Measurements from ENCODE around the gene ZNF789. TPM values are rescaled to one million over a fixed set of nuclear protein-coding genes. Genes with fewer than 3 reads are reported as not detected.
"Not testable (repeated sequence)": the region's sequence is repeated elsewhere in the genome, so short reads cannot be mapped to it uniquely, and the experiment has no call there.

Gene ZNF789
- total RNA-seq, 8 experiments from 2014 or later: 6.1 to 26.3 (median 16.4) TPM

GRCh38 chr7:99499721-99500636 is 27.3 kb downstream of the ZNF789 start, which contains the start of gene ZNF394:
Gene ZNF394, minus strand, starts transcription at chr7:99500281. Its CDS starts 188 bp downstream, at chr7:99500093.
- Histone ChIP-seq H3K4me1 (replicated peaks in 1 of 2) (peaks cover 9 to 14% of the 10 kb centered on the region in 2 donors), H3K27ac (peak within 1 kb of the TSS; percentile 63 to 87), H3K4me3 (peak within 1 kb of the TSS; percentile 59 to 84 (median 76))
- peak; percentile 34 to 55 (median 42) for ATAC-seq (replicated peaks in 6 of 8)
- 0 to 9% (median 2%) methylated on average over 4 to 19 of the region's 68 CpGs; no CpG with 5 or more reads in 5 of the 10 experiments for WGBS, 10 experiments
- in situ Hi-C loops (cut with MboI; ENCODE audit: low pct_unique_long_range_greater_than_20kb in 2 of 9, low sequenced_read_pairs in 9 of 9, unreplicated experiment in 9 of 9): no loop called here

GRCh38 chr7:99500637-99501009 is 27.9 kb downstream of the ZNF789 start:
- peak overlapping the region; percentile 22 to 87 for H3K27ac ChIP-seq
- WGBS, 10 experiments: 46 to 82% (median 52%) methylated on average over 2 to 12 of the region's 16 CpGs; no CpG with 5 or more reads in 4 of the 10 experiments
- ATAC-seq (replicated peaks in 6 of 8): no peak
- in situ Hi-C loops (cut with MboI; ENCODE audit: low pct_unique_long_range_greater_than_20kb in 2 of 9, low sequenced_read_pairs in 9 of 9, unreplicated experiment in 9 of 9): no loop called here
- peaks cover 9 to 14% of the 10 kb centered on the region in 2 donors for H3K4me1 ChIP-seq (replicated peaks in 1 of 2)
- peak overlapping the region; percentile 59 to 84 (median 76) for H3K4me3 ChIP-seq

- H3K27ac ChIP-seq; in situ Hi-C loops (cut with MboI; ENCODE audit: low pct_unique_long_range_greater_than_20kb in 2 of 9, low sequenced_read_pairs in 9 of 9, unreplicated experiment in 9 of 9): not testable (repeated sequence)
Measured at GRCh38 chr7:99501236-99501635, 28.5 kb downstream of the ZNF789 start.

GRCh38 chr7:99504281-99504602 is 31.6 kb downstream of the ZNF789 start:
- peaks cover 0 to 18% of the 10 kb centered on the region in 2 donors for H3K4me1 ChIP-seq (replicated peaks in 1 of 2)
- H3K4me3 ChIP-seq: peak overlapping the region; percentile 63 to 95 (median 74)
- in situ Hi-C loops (cut with MboI; ENCODE audit: low pct_unique_long_range_greater_than_20kb in 2 of 9, low sequenced_read_pairs in 9 of 9, unreplicated experiment in 9 of 9): no loop called here
- peak in 6 of 8 experiments; percentile 86 to 90 (median 87) for ATAC-seq (replicated peaks in 6 of 8)
- 0% methylated on average over 6 to 10 of the region's 19 CpGs; no CpG with 5 or more reads in 8 of the 10 experiments for WGBS, 10 experiments
- peak overlapping the region; percentile 90 to 96 for H3K27ac ChIP-seq

More at GRCh38 chr7:99501236-99501635, 28.5 kb downstream of the ZNF789 start:
- not testable (repeated sequence) for ATAC-seq (replicated peaks in 6 of 8)
- Histone ChIP-seq H3K4me3 (peak overlapping the region in 1 of 5 donors; percentile 59), H3K4me1 (replicated peaks in 1 of 2) (peaks cover 14 to 15% of the 10 kb centered on the region in 2 donors)
- 87 to 100% (median 95%) methylated on average over 1 to 10 of the region's 12 CpGs; no CpG with 5 or more reads in 1 of the 10 experiments for WGBS, 10 experiments

GRCh38 chr7:99504603-99505323 is 32.1 kb downstream of the ZNF789 start, which contains the start of gene ZKSCAN5:
Gene ZKSCAN5, plus strand, starts transcription at chr7:99504662. Its CDS starts 1,383 bp downstream, at chr7:99506045.
- ATAC-seq (replicated peaks in 6 of 8): peak; percentile 77 to 86 (median 84)
- Histone ChIP-seq H3K27ac (peak within 1 kb of the TSS; percentile 90 to 96), H3K4me3 (peak within 1 kb of the TSS; percentile 63 to 95 (median 74)), H3K4me1 (replicated peaks in 1 of 2) (peaks cover 0 to 18% of the 10 kb centered on the region in 2 donors)
- WGBS, 10 experiments: 0 to 5% (median 1%) methylated on average over 1 to 11 of the region's 53 CpGs; no CpG with 5 or more reads in 6 of the 10 experiments
- in situ Hi-C loops (cut with MboI; ENCODE audit: low pct_unique_long_range_greater_than_20kb in 2 of 9, low sequenced_read_pairs in 9 of 9, unreplicated experiment in 9 of 9): no loop called here

- ATAC-seq (replicated peaks in 6 of 8): peak in 2 of 8 experiments; percentile 1
- in situ Hi-C loops (cut with MboI; ENCODE audit: low pct_unique_long_range_greater_than_20kb in 2 of 9, low sequenced_read_pairs in 9 of 9, unreplicated experiment in 9 of 9): no loop called here
- Histone ChIP-seq H3K27ac (peak overlapping the region; percentile 90 to 96), H3K4me1 (replicated peaks in 1 of 2) (peaks cover 0 to 18% of the 10 kb centered on the region in 2 donors), H3K4me3 (peak overlapping the region; percentile 63 to 95 (median 74))
- 0 to 40% (median 3%) methylated on average over 1 to 5 of the region's 11 CpGs; no CpG with 5 or more reads in 4 of the 10 experiments for WGBS, 10 experiments
Measured at GRCh38 chr7:99505324-99505662, 32.6 kb downstream of the ZNF789 start.

GRCh38 chr7:99514050-99514449 is 41.4 kb downstream of the ZNF789 start:
- Histone ChIP-seq H3K4me3 (no peak overlapping the region), H3K27ac (no peak overlapping the region), H3K4me1 (replicated peaks in 1 of 2) (no peaks in the 10 kb centered on the region)
- no peak for ATAC-seq (replicated peaks in 6 of 8)
- WGBS, 10 experiments: 80 to 100% (median 100%) methylated on average over 1 of the region's 1 CpG; no CpG with 5 or more reads in 3 of the 10 experiments
- in situ Hi-C loops (cut with MboI; ENCODE audit: low pct_unique_long_range_greater_than_20kb in 2 of 9, low sequenced_read_pairs in 9 of 9, unreplicated experiment in 9 of 9): no loop called here

- WGBS, 10 experiments: 79 to 100% (median 93%) methylated on average over 2 to 3 of the region's 3 CpGs
- Histone ChIP-seq H3K4me1 (replicated peaks in 1 of 2) (no peaks in the 10 kb centered on the region), H3K4me3 (no peak overlapping the region), H3K27ac (no peak overlapping the region)
- ATAC-seq (replicated peaks in 6 of 8): no peak
- in situ Hi-C loops (cut with MboI; ENCODE audit: low pct_unique_long_range_greater_than_20kb in 2 of 9, low sequenced_read_pairs in 9 of 9, unreplicated experiment in 9 of 9): no loop called here
Measured at GRCh38 chr7:99521399-99521798, 48.7 kb downstream of the ZNF789 start.

GRCh38 chr7:99525713-99526440 is 53.2 kb downstream of the ZNF789 start:
- Histone ChIP-seq H3K4me3 (no peak overlapping the region), H3K4me1 (replicated peaks in 1 of 2) (no peaks in the 10 kb centered on the region), H3K27ac (no peak overlapping the region)
- ATAC-seq (replicated peaks in 6 of 8): peak in 2 of 8 experiments; percentile 27 to 39
- WGBS, 10 experiments: 74 to 100% (median 94%) methylated on average over 3 to 13 of the region's 21 CpGs; no CpG with 5 or more reads in 2 of the 10 experiments
- in situ Hi-C loops (cut with MboI; ENCODE audit: low pct_unique_long_range_greater_than_20kb in 2 of 9, low sequenced_read_pairs in 9 of 9, unreplicated experiment in 9 of 9): no loop called here

GRCh38 chr7:99531354-99531765 is 58.7 kb downstream of the ZNF789 start:
- H3K27ac ChIP-seq: no peak overlapping the region
- ATAC-seq (replicated peaks in 6 of 8): no peak
- in situ Hi-C loops (cut with MboI; ENCODE audit: low pct_unique_long_range_greater_than_20kb in 2 of 9, low sequenced_read_pairs in 9 of 9, unreplicated experiment in 9 of 9): no loop called here
- no peaks in the 10 kb centered on the region for H3K4me1 ChIP-seq (replicated peaks in 1 of 2)
- no peak overlapping the region for H3K4me3 ChIP-seq
- 87 to 100% (median 97%) methylated on average over 1 to 9 of the region's 12 CpGs; no CpG with 5 or more reads in 1 of the 10 experiments for WGBS, 10 experiments

- in situ Hi-C loops (cut with MboI; ENCODE audit: low pct_unique_long_range_greater_than_20kb in 2 of 9, low sequenced_read_pairs in 9 of 9, unreplicated experiment in 9 of 9): no loop called here
- WGBS, 10 experiments: 60 to 100% (median 86%) methylated on average over 1 to 2 of the region's 2 CpGs; no CpG with 5 or more reads in 5 of the 10 experiments
- no peak for ATAC-seq (replicated peaks in 6 of 8)
- no peak overlapping the region for H3K4me3 ChIP-seq
- no peaks in the 10 kb centered on the region for H3K4me1 ChIP-seq (replicated peaks in 1 of 2)
- no peak overlapping the region for H3K27ac ChIP-seq
Measured at GRCh38 chr7:99535667-99536066, 63.0 kb downstream of the ZNF789 start.
